ENCODE measurements around the gene CARD10.

The CARD10 gene

DNA sequence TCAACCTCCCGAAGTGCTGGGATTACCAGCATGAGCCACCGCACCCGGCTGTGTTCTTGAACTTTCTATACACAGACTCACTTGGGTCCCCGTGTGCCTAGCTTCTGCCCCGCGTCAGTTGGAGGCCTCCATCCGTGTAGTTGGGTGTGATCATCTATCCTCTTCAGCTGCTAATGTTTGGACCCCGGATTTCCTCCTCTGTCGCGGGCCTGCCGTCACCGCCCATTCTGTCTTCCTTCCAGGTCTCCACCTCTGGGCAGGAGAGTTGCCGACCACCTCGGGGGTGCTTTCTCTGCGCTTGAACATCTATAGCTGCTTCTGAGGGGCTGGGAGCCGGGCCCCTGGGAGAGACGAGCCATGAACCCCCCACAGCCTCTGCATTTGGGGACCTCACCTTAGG is 46.6 kb upstream of the CARD10 start:
- Histone ChIP-seq H3K4me3 (ENCODE audit: low read length, poor library complexity, severe bottlenecking) (peak overlapping the region; percentile 36), H3K9me2 (replicated peaks; ENCODE audit: low read depth, low read length) (no peaks in the 10 kb centered on the region), H3K36me3 (ENCODE audit: insufficient read depth, low read length) (no peaks in the 10 kb centered on the region), H3K9me3 (ENCODE audit: insufficient read depth, low read depth, low read length) (no peaks in the 10 kb centered on the region), H2AFZ (ENCODE audit: low read length) (no peak overlapping the region), H3K79me2 (ENCODE audit: insufficient read depth, low read length) (no peaks in the 10 kb centered on the region), H4K20me1 (ENCODE audit: insufficient read depth, low read length, poor library complexity, severe bottlenecking) (peaks cover 3% of the 10 kb centered on the region), H3K4me1 (ENCODE audit: insufficient read depth, low read length, poor library complexity, severe bottlenecking) (peaks cover 15% of the 10 kb centered on the region), H3K9ac (ENCODE audit: low read depth, low read length, poor library complexity, severe bottlenecking) (no peak overlapping the region), H3K4me2 (ENCODE audit: low read depth, low read length, poor library complexity, severe bottlenecking) (peak overlapping the region; percentile 50), H3K27me3 (ENCODE audit: insufficient read depth, low read length, poor library complexity, severe bottlenecking) (peaks cover 56% of the 10 kb centered on the region), H3F3A (ENCODE audit: low read depth) (no peaks in the 10 kb centered on the region)
- TF ChIP-seq, protein P1, sequence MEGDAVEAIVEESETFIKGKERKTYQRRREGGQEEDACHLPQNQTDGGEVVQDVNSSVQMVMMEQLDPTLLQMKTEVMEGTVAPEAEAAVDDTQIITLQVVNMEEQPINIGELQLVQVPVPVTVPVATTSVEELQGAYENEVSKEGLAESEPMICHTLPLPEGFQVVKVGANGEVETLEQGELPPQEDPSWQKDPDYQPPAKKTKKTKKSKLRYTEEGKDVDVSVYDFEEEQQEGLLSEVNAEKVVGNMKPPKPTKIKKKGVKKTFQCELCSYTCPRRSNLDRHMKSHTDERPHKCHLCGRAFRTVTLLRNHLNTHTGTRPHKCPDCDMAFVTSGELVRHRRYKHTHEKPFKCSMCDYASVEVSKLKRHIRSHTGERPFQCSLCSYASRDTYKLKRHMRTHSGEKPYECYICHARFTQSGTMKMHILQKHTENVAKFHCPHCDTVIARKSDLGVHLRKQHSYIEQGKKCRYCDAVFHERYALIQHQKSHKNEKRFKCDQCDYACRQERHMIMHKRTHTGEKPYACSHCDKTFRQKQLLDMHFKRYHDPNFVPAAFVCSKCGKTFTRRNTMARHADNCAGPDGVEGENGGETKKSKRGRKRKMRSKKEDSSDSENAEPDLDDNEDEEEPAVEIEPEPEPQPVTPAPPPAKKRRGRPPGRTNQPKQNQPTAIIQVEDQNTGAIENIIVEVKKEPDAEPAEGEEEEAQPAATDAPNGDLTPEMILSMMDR (conservative IDR thresholded peaks at IDR 0.05; ENCODE audit: low read length), result no peak
- TF ChIP-seq EZH2phosphoT487 (IDR thresholded peaks at IDR 0.05; ENCODE audit: borderline replicate concordance), result no peak

DNA sequence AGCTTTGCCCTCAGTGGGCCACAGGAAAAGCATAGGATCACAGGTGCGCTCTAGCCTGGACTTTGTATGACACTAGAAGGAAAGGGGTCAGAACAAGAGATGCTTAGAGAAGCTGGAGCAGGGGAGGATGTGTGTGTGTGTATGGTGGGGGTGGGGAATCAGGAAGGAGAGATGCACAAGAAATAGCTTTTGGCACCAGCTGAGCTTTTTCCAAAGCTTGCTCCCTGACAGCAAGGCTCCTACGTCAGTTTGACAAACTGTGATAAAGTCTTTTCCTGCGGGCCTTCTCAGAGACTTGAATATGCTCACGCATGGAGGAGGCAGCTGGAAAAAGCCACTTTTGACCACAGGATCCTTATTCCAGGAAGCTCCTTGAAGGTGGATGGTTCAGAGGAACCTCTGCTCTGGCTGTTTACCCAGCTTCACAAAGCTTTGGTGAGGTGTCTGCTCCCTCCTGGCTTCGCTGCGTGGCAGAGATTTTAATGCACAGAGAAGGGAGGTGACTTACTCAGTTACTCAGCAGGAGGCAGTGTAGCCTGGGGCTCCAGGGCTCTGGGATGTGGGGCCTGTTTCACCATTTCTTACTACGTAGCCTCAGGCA is 45.0 kb upstream of the CARD10 start:
- H3K9me3 ChIP-seq (ENCODE audit: insufficient read depth, low read depth, low read length), result no peaks in the 10 kb centered on the region
- no peak for TF ChIP-seq EZH2phosphoT487 (IDR thresholded peaks at IDR 0.05; ENCODE audit: borderline replicate concordance)
- TF ChIP-seq, protein P1 (conservative IDR thresholded peaks at IDR 0.05; ENCODE audit: low read length), result peak; percentile 28
- H3F3A ChIP-seq (ENCODE audit: low read depth), result no peaks in the 10 kb centered on the region
- H3K4me1 ChIP-seq (ENCODE audit: insufficient read depth, low read length, poor library complexity, severe bottlenecking), result peaks cover 15% of the 10 kb centered on the region
- no peaks in the 10 kb centered on the region for H3K79me2 ChIP-seq (ENCODE audit: insufficient read depth, low read length)
- no peak overlapping the region for H3K4me2 ChIP-seq (ENCODE audit: low read depth, low read length, poor library complexity, severe bottlenecking)
- H2AFZ ChIP-seq (ENCODE audit: low read length), result no peak overlapping the region
- H3K27me3 ChIP-seq (ENCODE audit: insufficient read depth, low read length, poor library complexity, severe bottlenecking), result peaks cover 41% of the 10 kb centered on the region
- H3K9ac ChIP-seq (ENCODE audit: low read depth, low read length, poor library complexity, severe bottlenecking), result no peak overlapping the region
- no peak overlapping the region for H3K4me3 ChIP-seq (ENCODE audit: low read length, poor library complexity, severe bottlenecking)
- peaks cover 3% of the 10 kb centered on the region for H4K20me1 ChIP-seq (ENCODE audit: insufficient read depth, low read length, poor library complexity, severe bottlenecking)
- no peaks in the 10 kb centered on the region for H3K36me3 ChIP-seq (ENCODE audit: insufficient read depth, low read length)
- H3K9me2 ChIP-seq (replicated peaks; ENCODE audit: low read depth, low read length), result no peaks in the 10 kb centered on the region

DNA sequence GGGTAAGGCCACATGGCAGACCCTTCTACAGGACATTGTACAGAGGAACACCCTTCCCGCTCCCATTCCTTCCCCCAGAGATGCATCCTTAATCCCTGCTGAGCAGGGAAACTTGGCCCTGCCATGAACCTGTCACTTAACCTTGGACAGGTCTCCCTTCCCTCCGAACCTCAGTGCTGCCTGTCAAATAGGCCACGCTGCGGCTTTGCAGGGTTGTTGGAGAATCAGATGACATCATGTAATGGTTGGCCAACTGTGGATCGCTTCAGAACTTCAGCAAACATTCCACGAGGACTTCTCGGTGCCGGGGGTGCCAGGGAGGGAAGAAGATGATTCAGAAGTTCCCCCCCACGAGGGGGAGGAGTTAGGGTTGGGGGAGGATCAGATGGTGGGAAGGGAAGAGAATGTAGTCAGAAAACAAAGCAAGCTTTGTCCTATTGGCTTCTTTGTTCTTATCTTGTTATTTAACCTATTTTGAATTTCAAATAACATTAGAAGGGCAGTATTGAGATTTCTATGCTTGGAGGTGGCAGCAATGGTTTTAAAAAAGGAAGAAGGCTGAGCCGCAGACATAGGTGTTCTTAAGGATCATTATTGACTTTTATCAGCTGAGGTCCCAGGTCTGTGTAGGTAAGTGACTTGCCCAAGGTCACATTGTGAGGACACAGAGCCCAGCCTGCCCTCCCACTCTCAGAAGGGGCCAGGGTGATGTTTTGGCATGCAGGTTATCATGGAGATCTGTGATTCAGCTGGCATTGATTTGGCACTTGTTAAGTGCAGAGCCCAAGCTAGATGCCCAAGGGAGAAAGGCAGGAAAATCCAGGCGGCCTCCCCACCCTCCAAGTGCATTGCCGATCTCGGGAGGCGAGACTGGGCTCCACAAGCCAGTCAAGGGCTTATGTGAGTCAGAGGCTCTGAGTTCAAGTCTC is 44.2 kb upstream of the CARD10 start:
- TF ChIP-seq, protein P1 (conservative IDR thresholded peaks at IDR 0.05; ENCODE audit: low read length), result no peak
- TF ChIP-seq EZH2phosphoT487 (IDR thresholded peaks at IDR 0.05; ENCODE audit: borderline replicate concordance), result no peak
- H3K79me2 ChIP-seq (ENCODE audit: insufficient read depth, low read length), result no peaks in the 10 kb centered on the region
- no peak overlapping the region for H3K4me2 ChIP-seq (ENCODE audit: low read depth, low read length, poor library complexity, severe bottlenecking)
- H4K20me1 ChIP-seq (ENCODE audit: insufficient read depth, low read length, poor library complexity, severe bottlenecking), result peaks cover 3% of the 10 kb centered on the region
- H3K4me1 ChIP-seq (ENCODE audit: insufficient read depth, low read length, poor library complexity, severe bottlenecking), result peaks cover 15% of the 10 kb centered on the region
- H3K36me3 ChIP-seq (ENCODE audit: insufficient read depth, low read length), result no peaks in the 10 kb centered on the region
- H2AFZ ChIP-seq (ENCODE audit: low read length), result no peak overlapping the region
- H3K9me2 ChIP-seq (replicated peaks; ENCODE audit: low read depth, low read length), result no peaks in the 10 kb centered on the region
- H3K9ac ChIP-seq (ENCODE audit: low read depth, low read length, poor library complexity, severe bottlenecking), result no peak overlapping the region
- no peaks in the 10 kb centered on the region for H3F3A ChIP-seq (ENCODE audit: low read depth)
- no peak overlapping the region for H3K4me3 ChIP-seq (ENCODE audit: low read length, poor library complexity, severe bottlenecking)
- peaks cover 33% of the 10 kb centered on the region for H3K27me3 ChIP-seq (ENCODE audit: insufficient read depth, low read length, poor library complexity, severe bottlenecking)
- no peaks in the 10 kb centered on the region for H3K9me3 ChIP-seq (ENCODE audit: insufficient read depth, low read depth, low read length)

Measured in Loucy (cell line).